ENCODE results near the gene METAP1D. TPM values are rescaled to one million over a fixed set of nuclear protein-coding genes. Genes with fewer than 3 reads are reported as not detected.

METAP1D gene
- total RNA-seq, 1 experiment from 2014 or later: 15.8 TPM

GRCh38 chr2:172046866-172047565, 47.3 kb downstream of the METAP1D start:
- ATAC-seq (no peak), DNase-seq (ENCODE audit: low read depth, low spot score) (no peak)
- H2AFZ ChIP-seq (ENCODE audit: low read depth, low read length, poor library complexity, severe bottlenecking): no peak overlapping the region
- no peaks in the 10 kb centered on the region for H4K20me1 ChIP-seq (ENCODE audit: insufficient read depth)
- RAD21 ChIA-PET (ENCODE audit: low non-redundant PET in 1 of 2, low total read pairs in 2 of 2, uncharacterized antibody in 2 of 2, unreplicated experiment in 2 of 2): no interaction called here
- no peak overlapping the region for H3K4me3 ChIP-seq (replicated peaks in 1 of 2; ENCODE audit: low read depth in 1 of 2, low read length in 2 of 2)
- intact Hi-C loops (cut with micrococcal nuclease): no loop called here
- H3K4me1 ChIP-seq (ENCODE audit: control insufficient read depth in 1 of 2, insufficient read depth in 2 of 2, low read length in 2 of 2): no peaks in the 10 kb centered on the region
- no peak overlapping the region for H3K27ac ChIP-seq (ENCODE audit: low read depth, low read length)
- TF ChIP-seq RAD21 (IDR thresholded peaks at IDR 0.05; ENCODE audit: low read depth) (no peak), FOSL1 (IDR thresholded peaks at IDR 0.05; ENCODE audit: low read depth) (no peak), ELF1 (IDR thresholded peaks at IDR 0.05; ENCODE audit: borderline replicate concordance, low read depth) (no peak), EGR1 (IDR thresholded peaks at IDR 0.05; ENCODE audit: low read depth) (no peak), CBX3 (IDR thresholded peaks at IDR 0.05; ENCODE audit: low read depth) (no peak), ATF3 (IDR thresholded peaks at IDR 0.05) (no peak), CEBPB (IDR thresholded peaks at IDR 0.05; ENCODE audit: low read depth) (no peak), MAX (IDR thresholded peaks at IDR 0.05) (no peak), SIN3A (IDR thresholded peaks at IDR 0.05; ENCODE audit: low read depth) (no peak), POLR2AphosphoS5 (IDR thresholded peaks at IDR 0.05; ENCODE audit: low read depth, low read length) (no peak)
- BruUV-seq (replicated peaks): no TSS peak
- no peaks in the 10 kb centered on the region for H3K9me2 ChIP-seq (ENCODE audit: insufficient read depth)
- no peaks in the 10 kb centered on the region for H3K9me3 ChIP-seq (ENCODE audit: control insufficient read depth in 1 of 2, insufficient read depth in 1 of 2, low read depth in 1 of 2, low read length in 2 of 2)
- CTCF ChIA-PET: no interaction called here
- POLR2A ChIA-PET: no interaction called here
- H3K79me2 ChIP-seq (ENCODE audit: insufficient read depth, low read length): no peaks in the 10 kb centered on the region
- no peaks in the 10 kb centered on the region for H3K27me3 ChIP-seq (ENCODE audit: insufficient read depth, low read length)
- no peak overlapping the region for H3K9ac ChIP-seq (ENCODE audit: low read length)
- H3K36me3 ChIP-seq (ENCODE audit: control insufficient read depth in 1 of 2, insufficient read depth in 2 of 2, low read length in 2 of 2): no peaks in the 10 kb centered on the region
- H3K4me2 ChIP-seq (ENCODE audit: low read length): no peak overlapping the region

Data from HCT116 (cell line).